Measurements from ENCODE around the gene PDE4D. TPM values are rescaled to one million over a fixed set of nuclear protein-coding genes. Genes with fewer than 3 reads are reported as not detected.

Gene PDE4D
- total and polyA plus RNA-seq, 2 of the 4 experiments (the other 2 are of a cell fraction): 1.4 to 7.9 TPM

DNA sequence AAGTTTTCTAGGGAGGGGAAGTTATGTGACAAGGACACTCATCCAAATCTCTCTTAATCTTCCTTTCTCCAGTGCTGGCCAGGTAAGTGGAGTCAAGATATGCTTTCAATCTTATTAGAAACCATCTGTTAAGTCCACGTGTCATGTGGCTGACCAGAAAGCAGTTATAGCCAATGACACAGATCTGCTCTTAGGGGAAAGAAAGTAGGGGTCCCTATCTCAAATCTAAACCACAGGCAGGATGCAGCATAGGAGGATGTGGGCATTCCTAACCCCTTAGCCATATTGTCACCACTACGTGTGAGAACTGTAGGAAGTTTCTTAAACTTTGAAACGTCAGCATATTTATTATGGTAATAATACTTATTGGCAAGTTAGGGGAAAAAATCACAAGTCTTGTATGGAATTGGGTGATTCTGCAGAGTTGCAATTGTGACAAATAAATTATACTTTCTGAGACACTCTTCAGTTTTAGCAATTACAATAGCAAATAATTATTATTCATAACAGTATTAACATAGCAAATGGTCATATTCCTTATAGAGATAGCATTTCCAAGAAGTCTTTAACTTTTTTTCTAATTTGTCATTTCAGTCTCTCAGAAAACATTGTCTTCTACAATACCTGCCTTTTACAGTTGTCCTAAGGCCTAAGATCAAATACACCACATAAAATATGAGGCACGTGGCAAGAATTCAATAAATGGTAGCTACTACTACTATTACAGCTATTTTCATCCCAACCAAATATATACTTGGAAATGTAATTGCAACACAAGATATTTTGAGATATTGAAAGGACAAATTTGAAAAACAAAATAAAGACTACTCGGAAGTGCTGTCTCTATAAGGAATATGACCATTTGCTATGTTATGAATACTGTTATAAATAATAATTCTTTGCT lies 236.9 kb downstream of the PDE4D start:
- in situ Hi-C loops (cut with MboI; ENCODE audit: low sequenced_read_pairs) (loop anchor here (25.0 kb wide), 1 partner anchor 144 kb away; no protein-coding TSS in a partner anchor), dilution Hi-C loops (cut with HindIII; ENCODE audit: low sequenced_read_pairs, unreplicated experiment) (no loop called here), intact Hi-C loops (cut with micrococcal nuclease) (no loop called here)
- CTCF ChIA-PET: no interaction called here
- Histone ChIP-seq H4K91ac (ENCODE audit: insufficient read depth, low read depth, low read length) (no peak overlapping the region), H2BK15ac (ENCODE audit: low read depth, low read length) (no peak overlapping the region), H3K56ac (ENCODE audit: extremely low read depth, insufficient read depth, low read length) (no peak overlapping the region), H2AFZ (replicated peaks; ENCODE audit: low read length, poor library complexity) (no peak overlapping the region), H3K4me2 (ENCODE audit: low read depth, low read length) (no peak overlapping the region), H2BK20ac (ENCODE audit: low read depth, low read length) (no peak overlapping the region), H3K4me3 (ENCODE audit: insufficient read depth, low read depth, low read length) (no peak overlapping the region), H2BK5ac (ENCODE audit: low read depth, low read length, poor library complexity, severe bottlenecking) (peak overlapping the region; percentile 4), H4K5ac (ENCODE audit: low read depth, low read length) (no peak overlapping the region), H3K9ac (ENCODE audit: low read depth, low read length) (no peak overlapping the region), H3K14ac (replicated peaks; ENCODE audit: low read depth, low read length) (no peak overlapping the region), H3K27me3 (ENCODE audit: control insufficient read depth, insufficient read depth, low read length) (no peaks in the 10 kb centered on the region), H3K9me1 (ENCODE audit: insufficient read depth, low read length) (no peaks in the 10 kb centered on the region), H3K36me3 (ENCODE audit: control insufficient read depth, insufficient read depth, low read length) (no peaks in the 10 kb centered on the region), H2BK120ac (ENCODE audit: low read depth, low read length) (no peak overlapping the region), H2AK5ac (ENCODE audit: low read depth, low read length) (no peak overlapping the region), H3K79me1 (ENCODE audit: low read depth in 1 of 2, low read length in 2 of 2) (no peaks in the 10 kb centered on the region), H4K20me1 (ENCODE audit: insufficient read depth, low read length) (no peaks in the 10 kb centered on the region), H4K8ac (ENCODE audit: low read depth in 2 of 2, low read length in 2 of 2) (no peak overlapping the region), H2AK9ac (replicated peaks; ENCODE audit: low read depth, low read length, poor library complexity) (no peak overlapping the region), H3K9me3 (ENCODE audit: control insufficient read depth, insufficient read depth, low read length) (no peaks in the 10 kb centered on the region), H3K23ac (ENCODE audit: low read depth, low read length) (no peak overlapping the region), H3K27ac (ENCODE audit: insufficient read depth, low read length) (no peak overlapping the region), H3K18ac (ENCODE audit: low read depth, low read length) (no peak overlapping the region), H3K4ac (ENCODE audit: low read depth, low read length) (no peak overlapping the region), H3K4me1 (ENCODE audit: control insufficient read depth, insufficient read depth, low read length) (no peaks in the 10 kb centered on the region)
- DNase-seq (no peak), ATAC-seq (ENCODE audit: low read depth) (no peak)
- no TSS peak for BruUV-seq (replicated peaks)
- TF ChIP-seq MAFK (IDR thresholded peaks at IDR 0.05; ENCODE audit: low read depth, low read length) (peak; percentile 55), NFE2L2 (IDR thresholded peaks at IDR 0.05; ENCODE audit: low read depth, low read length) (no peak)
- no CpG with 5 or more reads among the region's 5 CpGs for WGBS, 2 experiments (ENCODE audit: extremely low coverage in 2 of 2, insufficient read length in 1 of 2)
- POLR2A ChIA-PET (ENCODE audit: unreplicated experiment): no interaction called here

Data from IMR-90 (cell line).